ENCODE measurements around the gene PRKRA. TPM values are rescaled to one million over a fixed set of nuclear protein-coding genes. Genes with fewer than 3 reads are reported as not detected.
"Not testable (repeated sequence)": the region's sequence is repeated elsewhere in the genome, so short reads cannot be mapped to it uniquely, and the experiment has no call there.

Gene PRKRA
- polyA plus RNA-seq, 1 of the 3 experiments (the other 2 are of a cell fraction), result 44.3 TPM

DNA sequence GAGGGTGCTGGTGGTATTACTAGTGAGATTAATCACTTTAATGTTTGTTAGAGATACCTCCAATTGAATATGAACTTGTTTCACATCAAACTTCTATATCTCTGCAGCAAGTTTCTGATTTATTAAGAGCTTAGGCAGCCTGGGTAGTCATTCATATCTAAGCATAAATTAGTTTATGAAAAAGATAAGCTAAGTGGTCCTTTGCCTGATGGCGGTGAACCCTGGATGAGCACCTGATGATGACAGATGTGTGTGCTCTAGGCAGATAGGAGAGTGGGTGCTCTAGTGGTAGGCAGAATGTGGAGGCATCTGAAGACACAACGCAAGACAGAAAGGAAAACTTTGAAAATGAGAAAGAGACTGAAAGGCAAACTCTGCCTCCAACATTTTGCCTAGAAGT lies 22.4 kb upstream of the PRKRA start:
- Histone ChIP-seq H3K4me3 (ENCODE audit: low read depth in 2 of 2, low read length in 1 of 2) (no peak overlapping the region), H3K9me3 (no peaks in the 10 kb centered on the region), H3F3A (replicated peaks; ENCODE audit: insufficient read depth) (peaks cover 9% of the 10 kb centered on the region), H3K9me2 (no peaks in the 10 kb centered on the region), H3K79me2 (ENCODE audit: insufficient read depth) (peaks cover 55% of the 10 kb centered on the region), H3K27me3 (ENCODE audit: insufficient read depth) (no peaks in the 10 kb centered on the region), H3K36me3 (replicated peaks in 1 of 2; ENCODE audit: control insufficient read depth in 1 of 2, insufficient read depth in 2 of 2, low read length in 1 of 2) (peaks cover 5 to 14% of the 10 kb centered on the region in 2 experiments), H3K27ac (ENCODE audit: low read depth in 2 of 2, low read length in 1 of 2) (peak overlapping the region in 1 of 2 experiments; percentile 30; a peak in 1 of 4 replicates), H3K9ac (no peak overlapping the region), H3K4me2 (peak overlapping the region; percentile 32), H3K4me1 (ENCODE audit: control insufficient read depth in 1 of 2, insufficient read depth in 2 of 2, low read depth in 1 of 2, low read length in 1 of 2) (peaks cover 7 to 10% of the 10 kb centered on the region in 2 experiments), H4K20me1 (ENCODE audit: insufficient read depth) (no peaks in the 10 kb centered on the region; the same call in 1 of the 2 replicates), H2AFZ (ENCODE audit: low read depth) (no peak overlapping the region)
- TF ChIP-seq RXRA (IDR thresholded peaks at IDR 0.05; ENCODE audit: borderline replicate concordance, low read depth) (no peak), RCOR1 (IDR thresholded peaks at IDR 0.05; ENCODE audit: low read length) (peak; percentile 54; the same call in 1 of the 2 replicates), EP300 (IDR thresholded peaks at IDR 0.05; ENCODE audit: borderline replicate concordance in 1 of 2, low read depth in 1 of 2, low read length in 1 of 2) (peak in 1 of 2 experiments; percentile 58; a peak in 1 of 4 replicates), GATA2 (CRISPR knock-in tag; IDR thresholded peaks at IDR 0.05) (peak; percentile 75), YY1 (IDR thresholded peaks at IDR 0.05; ENCODE audit: low read depth) (no peak), CHD2 (IDR thresholded peaks at IDR 0.05; ENCODE audit: low read length, partially characterized antibody) (no peak)
- TF ChIP-seq, protein P1, sequence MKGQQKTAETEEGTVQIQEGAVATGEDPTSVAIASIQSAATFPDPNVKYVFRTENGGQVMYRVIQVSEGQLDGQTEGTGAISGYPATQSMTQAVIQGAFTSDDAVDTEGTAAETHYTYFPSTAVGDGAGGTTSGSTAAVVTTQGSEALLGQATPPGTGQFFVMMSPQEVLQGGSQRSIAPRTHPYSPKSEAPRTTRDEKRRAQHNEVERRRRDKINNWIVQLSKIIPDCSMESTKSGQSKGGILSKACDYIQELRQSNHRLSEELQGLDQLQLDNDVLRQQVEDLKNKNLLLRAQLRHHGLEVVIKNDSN (IDR thresholded peaks at IDR 0.05; ENCODE audit: borderline replicate concordance, low read depth), result no peak
- peak; percentile 37 for DNase-seq
- CTCF ChIA-PET, result interaction anchor here (2.4 kb wide), 1 partner anchor 59 kb away, joined by 6 read pairs; no protein-coding TSS in a partner anchor
- POLR2A ChIA-PET, result interaction anchor here (0.9 kb wide), 1 partner anchor 22 kb away, joined by 4 read pairs; the partner anchor contains the start of genes PJVK and PRKRA
- WGBS (ENCODE audit: low lambda C conversion rate), result 83% methylated on average over 2 of the region's 2 CpGs

GRCh38 chr2:178471313-178471712 lies 20.3 kb upstream of the PRKRA start:
- H3K9me2 ChIP-seq; H3K27ac ChIP-seq (ENCODE audit: low read depth in 2 of 2, low read length in 1 of 2); H3K9me3 ChIP-seq; H3K9ac ChIP-seq; DNase-seq; CTCF ChIA-PET; H3K4me2 ChIP-seq; H3K27me3 ChIP-seq (ENCODE audit: insufficient read depth); H4K20me1 ChIP-seq (ENCODE audit: insufficient read depth); H3K4me3 ChIP-seq (ENCODE audit: low read depth in 2 of 2, low read length in 1 of 2); H3F3A ChIP-seq (replicated peaks; ENCODE audit: insufficient read depth); H2AFZ ChIP-seq (ENCODE audit: low read depth): not testable (repeated sequence)
- peaks cover 15 to 19% of the 10 kb centered on the region in 2 experiments for H3K36me3 ChIP-seq (replicated peaks in 1 of 2; ENCODE audit: control insufficient read depth in 1 of 2, insufficient read depth in 2 of 2, low read length in 1 of 2)
- peaks cover 35% of the 10 kb centered on the region for H3K79me2 ChIP-seq (ENCODE audit: insufficient read depth)
- peaks cover 6 to 10% of the 10 kb centered on the region in 2 experiments; a peak in 3 of 4 replicates for H3K4me1 ChIP-seq (ENCODE audit: control insufficient read depth in 1 of 2, insufficient read depth in 2 of 2, low read depth in 1 of 2, low read length in 1 of 2)
- POLR2A ChIA-PET, result interaction anchor here (1.0 kb wide), 1 partner anchor 20 kb away, joined by 8 read pairs; the partner anchor contains the start of genes PJVK and PRKRA
- WGBS (ENCODE audit: low lambda C conversion rate), result 92% methylated on average over 5 of the region's 5 CpGs

- Histone ChIP-seq H3K9me2 (no peaks in the 10 kb centered on the region), H3K9ac (no peak overlapping the region), H3K27me3 (ENCODE audit: insufficient read depth) (no peaks in the 10 kb centered on the region), H4K20me1 (ENCODE audit: insufficient read depth) (no peaks in the 10 kb centered on the region; the same call in 1 of the 2 replicates), H3K4me1 (ENCODE audit: control insufficient read depth in 1 of 2, insufficient read depth in 2 of 2, low read depth in 1 of 2, low read length in 1 of 2) (peaks cover 0 to 10% of the 10 kb centered on the region in 2 experiments; a peak in 3 of 4 replicates), H3K79me2 (ENCODE audit: insufficient read depth) (peaks cover 23% of the 10 kb centered on the region), H3K36me3 (replicated peaks in 1 of 2; ENCODE audit: control insufficient read depth in 1 of 2, insufficient read depth in 2 of 2, low read length in 1 of 2) (peaks cover 31 to 36% of the 10 kb centered on the region in 2 experiments), H3F3A (replicated peaks; ENCODE audit: insufficient read depth) (peaks cover 3% of the 10 kb centered on the region), H2AFZ (ENCODE audit: low read depth) (no peak overlapping the region), H3K27ac (ENCODE audit: low read depth in 2 of 2, low read length in 1 of 2) (no peak overlapping the region), H3K9me3 (no peaks in the 10 kb centered on the region), H3K4me3 (ENCODE audit: low read depth in 2 of 2, low read length in 1 of 2) (no peak overlapping the region), H3K4me2 (no peak overlapping the region)
- no peak for DNase-seq
- WGBS (ENCODE audit: low lambda C conversion rate), result 94% methylated on average over 7 of the region's 7 CpGs
- ChIA-PET POLR2A (interaction anchor here (2.3 kb wide), 1 partner anchor 18 kb away, joined by 5 read pairs; the partner anchor contains the start of genes PJVK and PRKRA), CTCF (no interaction called here)
- TF ChIP-seq FOXM1 (IDR thresholded peaks at IDR 0.05; ENCODE audit: low read depth), result no peak
Observed at GRCh38 chr2:178469219-178469849, 18.4 kb upstream of the PRKRA start.

All from SK-N-SH (cell line).